Measurements from ENCODE around the gene POLG. TPM values are rescaled to one million over a fixed set of nuclear protein-coding genes. Genes with fewer than 3 reads are reported as not detected.

The POLG gene
- total RNA-seq, 1 experiment from 2014 or later = 83.6 TPM

DNA sequence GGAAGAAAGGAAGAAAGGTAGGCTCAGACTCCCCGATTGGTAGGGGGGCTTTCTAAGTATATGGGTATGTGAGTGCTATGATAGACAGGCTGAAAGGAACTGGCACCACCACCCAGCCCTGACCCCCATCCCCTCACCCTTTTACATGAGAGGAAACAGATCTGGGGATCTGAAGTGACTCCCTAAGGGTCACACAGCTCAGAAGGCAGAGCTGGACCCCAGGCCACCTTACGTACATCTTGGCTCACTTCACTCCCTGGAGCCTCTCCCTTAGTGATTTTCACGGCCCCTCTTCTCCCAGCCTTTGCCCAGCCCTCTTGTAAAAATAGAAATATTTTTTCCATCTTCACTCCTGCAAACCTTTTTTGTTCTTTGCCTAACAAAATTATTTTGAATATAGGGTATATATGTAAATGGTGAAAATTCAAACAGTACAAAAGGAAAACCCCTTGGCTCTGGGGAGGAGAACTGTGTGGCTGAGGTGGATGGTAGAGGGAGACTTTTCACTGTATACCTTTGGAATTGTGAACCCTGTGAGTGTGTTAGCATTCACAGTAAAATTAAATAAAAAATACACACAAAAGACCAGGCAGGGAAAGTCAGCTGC, 34.8 kb upstream of the POLG start:
- DNase-seq = no peak
- Mint-ChIP-seq H3K4me1 (ENCODE audit: low read depth, unreplicated experiment) (no peaks in the 10 kb centered on the region), H3K9me3 (ENCODE audit: low read depth, unreplicated experiment) (no peaks in the 10 kb centered on the region), H3K27ac (ENCODE audit: unreplicated experiment) (no peak overlapping the region), H3K4me3 (ENCODE audit: low read depth, unreplicated experiment) (no peak overlapping the region), H3K36me3 (ENCODE audit: insufficient read depth, unreplicated experiment) (no peaks in the 10 kb centered on the region), H3K27me3 (ENCODE audit: unreplicated experiment) (peaks cover 95% of the 10 kb centered on the region)
- intact Hi-C loops (cut with micrococcal nuclease; ENCODE audit: unreplicated experiment) = no loop called here
- no TSS peak for BruUV-seq (replicated peaks)
- CTCF ChIA-PET = interaction anchor here (1.0 kb wide), 1 partner anchor 11 kb away, joined by 3 read pairs; no protein-coding TSS in a partner anchor
- no peak for TF ChIP-seq CTCF (IDR thresholded peaks at IDR 0.05; ENCODE audit: unreplicated experiment)

GRCh38 chr15:89368566-89369223, 34.1 kb upstream of the POLG start:
- no peak for TF ChIP-seq CTCF (IDR thresholded peaks at IDR 0.05; ENCODE audit: unreplicated experiment)
- Mint-ChIP-seq H3K36me3 (ENCODE audit: insufficient read depth, unreplicated experiment) (no peaks in the 10 kb centered on the region), H3K4me3 (ENCODE audit: low read depth, unreplicated experiment) (no peak overlapping the region), H3K27me3 (ENCODE audit: unreplicated experiment) (peaks cover 95% of the 10 kb centered on the region), H3K9me3 (ENCODE audit: low read depth, unreplicated experiment) (no peaks in the 10 kb centered on the region), H3K27ac (ENCODE audit: unreplicated experiment) (no peak overlapping the region), H3K4me1 (ENCODE audit: low read depth, unreplicated experiment) (no peaks in the 10 kb centered on the region)
- intact Hi-C loops (cut with micrococcal nuclease; ENCODE audit: unreplicated experiment) = no loop called here
- CTCF ChIA-PET = interaction anchor here (0.5 to 1.2 kb wide), 3 partner anchors 10 to 104 kb away, joined by 3 to 4 read pairs (median 3); no protein-coding TSS in a partner anchor
- no TSS peak for BruUV-seq (replicated peaks)
- no peak for DNase-seq

GRCh38 chr15:89367485-89368451, 33.1 kb upstream of the POLG start:
- CTCF ChIA-PET = interaction anchor here (0.5 to 1.2 kb wide), 2 partner anchors 16 to 105 kb away, joined by 3 to 4 read pairs; no protein-coding TSS in a partner anchor
- TF ChIP-seq CTCF (IDR thresholded peaks at IDR 0.05; ENCODE audit: unreplicated experiment) = no peak
- Mint-ChIP-seq H3K27me3 (ENCODE audit: unreplicated experiment) (peaks cover 98% of the 10 kb centered on the region), H3K36me3 (ENCODE audit: insufficient read depth, unreplicated experiment) (no peaks in the 10 kb centered on the region), H3K4me1 (ENCODE audit: low read depth, unreplicated experiment) (no peaks in the 10 kb centered on the region), H3K27ac (ENCODE audit: unreplicated experiment) (no peak overlapping the region), H3K4me3 (ENCODE audit: low read depth, unreplicated experiment) (peak overlapping the region; percentile 22), H3K9me3 (ENCODE audit: low read depth, unreplicated experiment) (no peaks in the 10 kb centered on the region)
- DNase-seq = no peak
- intact Hi-C loops (cut with micrococcal nuclease; ENCODE audit: unreplicated experiment) = no loop called here
- no TSS peak for BruUV-seq (replicated peaks)

- BruUV-seq (replicated peaks) = no TSS peak
- H3K4me1 Mint-ChIP-seq (ENCODE audit: low read depth, unreplicated experiment) = no peaks in the 10 kb centered on the region
- no peak overlapping the region for H3K27ac Mint-ChIP-seq (ENCODE audit: unreplicated experiment)
- H3K4me3 Mint-ChIP-seq (ENCODE audit: low read depth, unreplicated experiment) = peak overlapping the region; percentile 22
- intact Hi-C loops (cut with micrococcal nuclease; ENCODE audit: unreplicated experiment) = no loop called here
- no peak for TF ChIP-seq CTCF (IDR thresholded peaks at IDR 0.05; ENCODE audit: unreplicated experiment)
- peaks cover 98% of the 10 kb centered on the region for H3K27me3 Mint-ChIP-seq (ENCODE audit: unreplicated experiment)
- CTCF ChIA-PET = no interaction called here
- DNase-seq = no peak
- no peaks in the 10 kb centered on the region for H3K9me3 Mint-ChIP-seq (ENCODE audit: low read depth, unreplicated experiment)
- no peaks in the 10 kb centered on the region for H3K36me3 Mint-ChIP-seq (ENCODE audit: insufficient read depth, unreplicated experiment)
These were observed 32.2 kb upstream of the POLG start for GRCh38 chr15:89366656-89367393.
